GM19025 (cell line): ENCODE measurements around the gene USP5.
A peak's percentile ranks its signal among the peaks of the same experiment; 100 is the strongest.

Experiments used
- ATAC-seq: cut with Tn5 transposase; IDR thresholded peaks from one replicate; pipeline ENCODE4 v1.9.1; 2021; ENCODE audit warnings: mild to moderate bottlenecking, low read depth, moderate library complexity; ENCODE audit not compliant: unreplicated experiment

USP5 gene, protein sequence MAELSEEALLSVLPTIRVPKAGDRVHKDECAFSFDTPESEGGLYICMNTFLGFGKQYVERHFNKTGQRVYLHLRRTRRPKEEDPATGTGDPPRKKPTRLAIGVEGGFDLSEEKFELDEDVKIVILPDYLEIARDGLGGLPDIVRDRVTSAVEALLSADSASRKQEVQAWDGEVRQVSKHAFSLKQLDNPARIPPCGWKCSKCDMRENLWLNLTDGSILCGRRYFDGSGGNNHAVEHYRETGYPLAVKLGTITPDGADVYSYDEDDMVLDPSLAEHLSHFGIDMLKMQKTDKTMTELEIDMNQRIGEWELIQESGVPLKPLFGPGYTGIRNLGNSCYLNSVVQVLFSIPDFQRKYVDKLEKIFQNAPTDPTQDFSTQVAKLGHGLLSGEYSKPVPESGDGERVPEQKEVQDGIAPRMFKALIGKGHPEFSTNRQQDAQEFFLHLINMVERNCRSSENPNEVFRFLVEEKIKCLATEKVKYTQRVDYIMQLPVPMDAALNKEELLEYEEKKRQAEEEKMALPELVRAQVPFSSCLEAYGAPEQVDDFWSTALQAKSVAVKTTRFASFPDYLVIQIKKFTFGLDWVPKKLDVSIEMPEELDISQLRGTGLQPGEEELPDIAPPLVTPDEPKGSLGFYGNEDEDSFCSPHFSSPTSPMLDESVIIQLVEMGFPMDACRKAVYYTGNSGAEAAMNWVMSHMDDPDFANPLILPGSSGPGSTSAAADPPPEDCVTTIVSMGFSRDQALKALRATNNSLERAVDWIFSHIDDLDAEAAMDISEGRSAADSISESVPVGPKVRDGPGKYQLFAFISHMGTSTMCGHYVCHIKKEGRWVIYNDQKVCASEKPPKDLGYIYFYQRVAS

DNA sequence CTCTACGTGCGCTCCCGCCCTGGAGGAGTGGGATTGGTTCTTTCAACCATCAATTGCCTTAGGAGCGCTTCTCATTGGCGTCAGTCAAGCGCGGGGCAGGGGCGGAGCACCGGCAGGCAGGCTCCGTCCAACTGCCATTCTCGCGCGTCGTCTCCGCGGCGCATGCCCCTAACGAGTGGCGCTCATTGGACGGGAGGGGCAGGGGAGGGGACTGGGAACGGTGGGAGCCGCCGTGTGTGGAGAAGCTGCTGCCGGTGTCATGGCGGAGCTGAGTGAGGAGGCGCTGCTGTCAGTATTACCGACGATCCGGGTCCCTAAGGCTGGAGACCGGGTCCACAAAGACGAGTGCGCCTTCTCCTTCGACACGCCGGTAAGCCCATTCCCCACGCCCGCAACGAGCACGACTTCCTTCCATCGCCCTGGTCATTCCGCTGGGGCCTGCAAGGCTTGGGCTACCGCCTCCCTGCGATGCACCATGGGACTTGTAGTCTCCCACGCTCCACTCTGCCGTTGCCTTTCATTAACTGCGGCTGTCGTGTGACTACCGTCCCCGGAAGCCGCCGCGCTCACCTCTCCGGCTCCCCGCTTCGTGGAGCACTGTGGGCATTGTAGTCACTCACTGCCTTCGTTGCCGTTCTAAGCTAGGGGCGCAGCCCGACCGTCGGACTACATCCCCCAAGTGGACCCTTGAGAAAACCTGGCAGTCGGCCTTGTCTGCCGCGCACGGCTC is at the start of gene USP5:
TSS of gene USP5 (plus strand) at position 230 of the 730 bp plus-strand sequence. CDS start at position 260, 30 bp downstream.
- peak; percentile 69 for ATAC-seq

DNA sequence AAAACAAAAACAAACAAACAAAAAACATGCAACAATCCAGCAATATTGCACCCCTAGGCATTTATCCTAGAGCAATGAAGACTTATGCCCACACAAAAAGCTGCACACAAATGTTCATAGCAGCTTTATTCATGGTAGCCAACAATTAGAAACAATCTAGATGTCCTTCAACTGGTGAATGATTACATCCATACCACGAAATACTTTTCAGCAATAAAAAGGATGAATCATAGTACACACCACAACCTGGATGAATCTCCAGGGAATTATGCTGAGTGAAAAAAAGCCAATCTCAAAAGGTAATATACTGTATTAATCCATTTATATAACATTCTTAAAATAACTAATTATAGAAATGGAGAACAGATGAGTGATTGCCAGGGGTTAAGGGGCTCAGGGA is 44.8 kb upstream of the USP5 start:
- no peak for ATAC-seq

DNA sequence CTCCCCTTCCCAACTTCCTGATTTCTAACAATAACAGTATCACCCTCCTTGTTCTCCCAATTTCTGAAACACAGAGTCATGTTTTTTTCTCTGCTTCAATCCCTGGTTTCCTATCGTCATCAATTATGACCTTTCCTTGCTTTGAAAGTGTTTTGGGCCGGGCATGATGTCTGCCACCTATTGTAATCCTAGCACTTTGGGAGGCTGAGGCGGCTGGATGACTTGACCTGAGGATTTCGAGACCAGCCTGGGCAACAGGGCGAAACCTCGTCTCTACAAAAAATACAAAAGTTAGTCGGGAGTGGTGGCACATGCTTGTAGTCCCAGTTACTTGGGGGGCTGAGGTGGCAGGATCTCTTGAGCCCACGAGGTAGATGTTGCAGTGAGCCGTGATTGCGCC is 42.9 kb upstream of the USP5 start:
- ATAC-seq: no peak

DNA sequence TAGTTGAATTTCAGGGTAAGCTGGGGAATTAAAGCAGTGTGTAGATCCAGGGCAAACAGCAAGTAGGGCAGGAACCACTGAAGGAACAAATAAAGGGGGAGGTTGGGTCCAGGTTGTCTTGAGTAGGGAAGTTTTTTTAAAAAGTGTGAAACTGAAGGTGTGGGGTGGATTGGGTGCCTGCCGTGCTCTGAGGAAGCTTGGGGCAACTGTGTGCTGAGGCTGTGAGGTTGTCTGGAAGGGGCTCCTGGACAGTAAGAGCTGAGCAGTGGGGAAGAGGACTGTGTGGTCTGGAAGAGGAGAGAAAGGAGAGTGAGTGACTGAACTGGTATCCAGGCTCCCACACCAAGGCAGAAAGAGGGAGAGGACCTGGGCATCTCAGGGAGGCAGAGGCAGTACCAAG is 41.2 kb upstream of the USP5 start:
- no peak for ATAC-seq

DNA sequence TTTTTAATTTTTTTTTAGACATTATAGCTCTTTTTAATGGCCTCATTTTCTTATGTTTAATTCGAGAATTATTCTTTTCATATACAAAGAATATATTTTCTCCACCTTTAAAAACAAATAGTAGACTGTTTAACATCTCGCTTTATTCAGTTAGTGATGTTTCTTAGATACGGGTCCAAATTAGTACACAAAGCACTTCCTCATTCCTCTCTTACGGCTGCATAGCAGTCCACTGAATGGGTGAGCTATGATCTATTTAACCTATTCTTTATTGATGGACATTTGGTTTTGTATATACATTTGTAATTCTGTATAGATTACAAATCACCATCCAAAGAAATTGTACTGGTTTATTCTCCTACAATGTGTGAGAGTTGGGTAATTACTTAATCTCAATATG is 38.6 kb upstream of the USP5 start:
- no peak for ATAC-seq

DNA sequence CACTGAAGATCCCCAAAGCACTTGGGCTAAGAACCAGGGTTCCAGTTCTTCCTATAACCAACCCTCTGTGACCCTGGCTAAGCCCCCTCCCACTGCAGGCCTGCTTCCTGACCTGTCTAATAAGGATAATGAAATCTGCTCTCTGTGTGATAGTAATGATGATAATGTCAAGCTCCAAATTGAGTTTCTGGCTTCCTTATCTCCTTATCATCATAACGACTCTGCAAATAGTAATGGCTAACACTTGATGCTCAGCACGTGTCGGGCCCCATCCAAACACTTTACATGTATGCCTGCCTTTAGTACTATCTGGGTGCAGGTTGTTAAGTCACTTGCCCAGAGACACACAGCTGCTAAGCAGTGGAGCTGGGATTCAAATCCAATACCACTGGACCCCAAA is 35.4 kb upstream of the USP5 start:
- ATAC-seq: no peak

DNA sequence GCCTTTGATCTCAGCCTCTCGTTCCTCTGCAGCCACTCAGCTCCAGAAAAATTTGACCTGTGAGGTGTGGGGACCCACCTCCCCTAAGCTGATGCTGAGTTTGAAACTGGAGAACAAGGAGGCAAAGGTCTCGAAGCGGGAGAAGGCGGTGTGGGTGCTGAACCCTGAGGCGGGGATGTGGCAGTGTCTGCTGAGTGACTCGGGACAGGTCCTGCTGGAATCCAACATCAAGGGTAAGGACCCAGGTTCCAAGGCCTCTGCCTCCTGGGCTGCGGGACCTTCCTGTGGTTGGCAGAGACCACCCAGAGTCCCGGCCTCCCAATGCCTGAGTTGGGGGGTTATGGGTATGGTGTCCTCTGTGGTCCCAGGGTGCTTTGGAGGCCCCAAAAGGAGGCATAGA is 34.9 kb upstream of the USP5 start:
- ATAC-seq: no peak

DNA sequence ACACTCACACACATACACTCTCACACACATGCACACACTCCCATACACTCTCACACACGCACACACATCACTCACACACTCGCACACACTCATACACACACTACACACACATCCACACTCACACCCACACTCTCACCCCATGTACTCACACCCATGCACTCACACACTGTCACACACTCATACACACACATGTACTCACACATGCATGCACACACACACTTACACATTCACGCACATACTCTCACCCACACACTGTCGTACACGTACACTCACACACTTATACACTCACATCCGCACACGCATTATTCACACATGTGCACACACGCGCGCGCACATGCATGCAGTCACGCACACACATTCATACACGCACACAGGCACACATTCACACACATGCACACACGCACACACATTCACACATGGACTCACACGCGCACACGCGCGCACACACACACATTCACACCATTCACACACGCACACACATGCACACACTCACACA is 34.2 kb upstream of the USP5 start:
- ATAC-seq: no peak

DNA sequence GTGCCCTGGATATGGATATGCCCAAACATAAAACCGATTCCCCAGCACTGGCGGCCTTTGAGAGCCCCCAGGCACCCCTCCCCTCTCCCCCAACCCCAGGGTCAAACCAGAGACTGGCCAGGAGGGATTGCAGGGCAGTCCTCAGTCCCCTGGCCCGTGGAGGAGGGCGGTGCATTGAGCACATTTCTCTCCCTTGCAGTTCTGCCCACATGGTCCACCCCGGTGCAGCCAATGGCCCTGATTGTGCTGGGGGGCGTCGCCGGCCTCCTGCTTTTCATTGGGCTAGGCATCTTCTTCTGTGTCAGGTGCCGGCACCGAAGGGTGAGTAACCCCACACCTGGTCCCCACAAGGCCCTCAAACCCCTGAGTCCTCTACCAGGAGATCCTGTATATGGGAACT is 33.7 kb upstream of the USP5 start:
- no peak for ATAC-seq

DNA sequence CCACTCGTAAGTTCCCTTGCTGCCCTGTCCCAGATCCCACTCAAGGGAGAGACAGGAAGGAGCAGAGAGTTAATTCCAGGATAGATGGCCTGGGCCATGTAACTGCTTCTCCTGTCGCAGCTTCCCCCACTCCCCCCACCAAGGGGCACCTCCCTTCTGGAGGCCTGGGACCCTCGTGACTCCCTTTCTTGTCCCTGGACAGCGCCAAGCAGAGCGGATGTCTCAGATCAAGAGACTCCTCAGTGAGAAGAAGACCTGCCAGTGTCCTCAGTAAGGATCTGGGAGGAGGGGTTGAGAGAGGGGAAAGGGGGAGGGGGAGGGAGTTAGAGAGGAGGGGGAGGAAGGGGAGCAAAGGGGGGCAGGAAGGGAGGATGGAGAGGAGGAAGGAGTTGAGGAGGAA is 33.3 kb upstream of the USP5 start:
- ATAC-seq: no peak

DNA sequence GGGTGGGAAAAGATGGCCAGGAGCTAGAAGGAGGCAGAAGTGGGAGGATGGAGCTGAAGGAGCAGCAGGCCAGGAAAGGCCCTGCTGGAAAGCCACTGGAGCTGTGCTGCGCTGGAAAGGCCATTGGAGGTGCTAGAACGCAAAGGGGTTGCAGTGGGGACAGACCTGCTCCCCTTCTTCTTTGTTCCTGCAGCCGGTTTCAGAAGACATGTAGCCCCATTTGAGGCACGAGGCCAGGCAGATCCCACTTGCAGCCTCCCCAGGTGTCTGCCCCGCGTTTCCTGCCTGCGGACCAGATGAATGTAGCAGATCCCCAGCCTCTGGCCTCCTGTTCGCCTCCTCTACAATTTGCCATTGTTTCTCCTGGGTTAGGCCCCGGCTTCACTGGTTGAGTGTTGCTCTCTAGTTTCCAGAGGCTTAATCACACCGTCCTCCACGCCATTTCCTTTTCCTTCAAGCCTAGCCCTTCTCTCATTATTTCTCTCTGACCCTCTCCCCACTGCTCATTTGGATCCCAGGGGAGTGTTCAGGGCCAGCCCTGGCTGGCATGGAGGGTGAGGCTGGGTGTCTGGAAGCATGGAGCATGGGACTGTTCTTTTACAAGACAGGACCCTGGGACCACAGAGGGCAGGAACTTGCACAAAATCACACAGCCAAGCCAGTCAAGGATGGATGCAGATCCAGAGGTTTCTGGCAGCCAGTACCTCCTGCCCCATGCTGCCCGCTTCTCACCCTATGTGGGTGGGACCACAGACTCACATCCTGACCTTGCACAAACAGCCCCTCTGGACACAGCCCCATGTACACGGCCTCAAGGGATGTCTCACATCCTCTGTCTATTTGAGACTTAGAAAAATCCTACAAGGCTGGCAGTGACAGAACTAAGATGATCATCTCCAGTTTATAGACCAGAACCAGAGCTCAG is 32.6 kb upstream of the USP5 start:
- no peak for ATAC-seq

DNA sequence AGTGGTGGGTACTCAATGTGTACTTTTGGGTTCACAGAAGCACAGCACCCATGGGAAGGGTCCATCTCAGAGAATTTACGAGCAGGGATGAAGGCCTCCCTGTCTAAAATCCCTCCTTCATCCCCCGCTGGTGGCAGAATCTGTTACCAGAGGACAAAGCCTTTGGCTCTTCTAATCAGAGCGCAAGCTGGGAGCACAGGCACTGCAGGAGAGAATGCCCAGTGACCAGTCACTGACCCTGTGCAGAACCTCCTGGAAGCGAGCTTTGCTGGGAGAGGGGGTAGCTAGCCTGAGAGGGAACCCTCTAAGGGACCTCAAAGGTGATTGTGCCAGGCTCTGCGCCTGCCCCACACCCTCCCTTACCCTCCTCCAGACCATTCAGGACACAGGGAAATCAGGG is 31.8 kb upstream of the USP5 start:
- no peak for ATAC-seq

DNA sequence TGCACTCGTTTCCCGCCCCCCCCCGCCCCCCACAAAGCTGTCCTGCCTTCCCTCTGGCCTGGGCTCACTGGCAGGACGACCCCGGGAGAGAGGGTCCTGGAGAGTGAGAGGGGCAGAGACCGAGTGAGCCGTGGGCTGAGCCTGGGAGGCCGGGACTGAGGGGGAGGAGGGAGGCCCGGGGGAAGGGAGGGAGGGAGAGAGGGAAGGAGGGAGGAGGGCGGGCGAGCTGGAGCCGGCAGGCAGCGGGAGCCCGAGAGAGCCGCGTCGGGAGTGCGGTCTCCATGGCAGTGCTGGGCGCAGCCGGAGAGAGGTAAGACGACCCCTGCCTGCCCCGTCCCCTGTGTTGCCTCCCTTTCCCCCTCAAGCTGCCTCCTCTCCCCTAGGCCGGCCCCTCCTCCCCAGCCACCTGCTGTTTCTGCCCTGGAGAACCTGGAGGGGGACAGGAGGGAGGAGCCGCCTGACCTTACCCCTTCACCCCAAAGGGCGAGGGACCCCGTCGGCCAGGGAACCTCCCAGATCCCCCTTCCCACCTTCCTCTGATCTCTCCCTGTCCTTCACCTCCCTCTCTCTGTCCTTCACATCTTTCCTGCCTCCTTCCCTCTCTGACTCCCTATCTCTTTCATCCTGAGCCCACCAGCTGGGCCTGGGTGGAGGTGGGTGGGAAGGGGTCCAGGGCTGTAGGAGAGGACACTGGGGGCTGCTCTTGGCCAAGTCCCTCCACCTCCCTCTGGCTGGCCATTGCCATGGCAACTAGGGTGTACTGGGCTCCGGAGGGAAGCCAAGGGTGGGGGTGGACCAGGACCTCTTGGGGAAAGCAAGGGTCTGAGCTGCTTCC is 30.1 kb upstream of the USP5 start, which contains the start of gene GPR162:
TSS of gene GPR162 (plus strand) at position 231 of the 835 bp plus-strand sequence. CDS start 2,078 bp downstream, outside the sequence.
- no peak for ATAC-seq

DNA sequence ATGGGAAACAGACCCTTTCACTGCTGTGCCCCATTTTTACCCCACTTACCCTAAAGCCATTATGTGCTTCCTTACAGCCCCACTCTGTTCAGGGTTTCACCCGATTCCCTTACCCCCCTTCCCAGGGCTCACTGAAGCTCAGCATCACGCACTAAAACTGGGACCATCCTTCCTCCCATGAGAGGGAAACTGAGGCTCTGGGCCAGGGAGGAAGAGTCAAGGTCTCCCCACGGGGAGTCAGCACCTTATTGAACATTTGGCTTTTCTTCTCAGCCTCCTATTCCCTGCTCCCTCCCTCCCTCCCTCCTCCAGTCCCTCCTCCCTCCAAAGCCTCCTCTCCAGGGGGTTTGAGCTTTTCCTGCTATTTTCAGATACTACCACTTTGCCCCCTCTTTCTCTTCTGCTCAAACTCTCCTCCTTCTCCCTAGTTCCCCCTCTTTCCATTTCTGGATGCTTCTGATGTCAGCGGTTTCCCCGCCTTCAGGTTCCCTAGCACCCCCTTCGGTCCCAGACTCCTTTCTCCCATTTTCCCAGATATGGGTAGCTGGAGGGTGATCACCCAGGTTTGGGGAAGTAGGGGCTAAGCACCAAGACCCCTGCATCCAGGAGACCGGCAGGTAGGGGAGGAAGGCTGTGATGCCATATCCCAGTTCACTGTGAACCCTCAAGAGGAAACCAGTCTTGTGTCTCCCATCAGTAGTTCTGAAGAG is 29.4 kb upstream of the USP5 start:
- no peak for ATAC-seq

DNA sequence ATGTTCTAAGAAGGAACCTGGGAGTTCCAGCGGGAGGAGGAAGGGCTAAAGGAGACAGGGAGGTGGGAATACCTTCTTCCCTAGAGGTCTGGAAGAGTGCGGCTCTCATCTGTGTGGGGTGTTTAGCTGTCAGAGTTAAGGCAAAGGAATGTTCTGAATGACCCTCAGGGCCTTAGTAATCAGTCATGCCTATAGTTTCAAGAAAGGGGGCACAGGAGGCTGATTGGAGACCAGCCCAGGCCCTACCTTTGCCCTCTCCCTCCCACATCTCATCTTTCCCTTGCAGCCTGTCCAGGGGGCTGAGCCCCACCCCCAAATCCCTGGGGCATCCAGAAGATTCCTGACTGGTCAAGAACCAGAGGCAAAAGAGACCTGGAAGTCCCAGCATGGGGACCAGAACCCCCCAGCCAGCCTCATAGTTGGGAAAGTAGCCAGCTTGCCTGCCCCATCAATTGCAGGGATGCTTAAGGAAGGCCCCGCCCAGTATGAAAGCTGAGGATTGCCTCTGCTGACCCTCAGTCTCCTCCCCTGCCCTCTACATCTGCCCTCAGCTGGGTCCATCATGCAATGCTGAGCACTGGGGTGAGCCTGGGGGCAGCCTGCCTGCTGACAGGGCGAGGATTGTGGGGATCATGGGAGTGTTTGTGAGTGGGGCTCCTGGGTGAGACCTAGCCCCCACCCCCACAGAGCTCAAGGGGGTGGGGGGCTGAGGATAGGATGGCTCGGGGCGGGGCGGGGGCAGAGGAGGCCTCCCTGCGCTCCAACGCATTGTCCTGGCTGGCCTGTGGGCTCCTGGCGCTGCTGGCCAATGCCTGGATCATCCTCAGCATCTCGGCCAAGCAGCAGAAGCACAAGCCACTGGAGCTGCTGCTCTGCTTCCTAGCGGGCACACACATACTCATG is 28.5 kb upstream of the USP5 start:
- ATAC-seq: no peak

DNA sequence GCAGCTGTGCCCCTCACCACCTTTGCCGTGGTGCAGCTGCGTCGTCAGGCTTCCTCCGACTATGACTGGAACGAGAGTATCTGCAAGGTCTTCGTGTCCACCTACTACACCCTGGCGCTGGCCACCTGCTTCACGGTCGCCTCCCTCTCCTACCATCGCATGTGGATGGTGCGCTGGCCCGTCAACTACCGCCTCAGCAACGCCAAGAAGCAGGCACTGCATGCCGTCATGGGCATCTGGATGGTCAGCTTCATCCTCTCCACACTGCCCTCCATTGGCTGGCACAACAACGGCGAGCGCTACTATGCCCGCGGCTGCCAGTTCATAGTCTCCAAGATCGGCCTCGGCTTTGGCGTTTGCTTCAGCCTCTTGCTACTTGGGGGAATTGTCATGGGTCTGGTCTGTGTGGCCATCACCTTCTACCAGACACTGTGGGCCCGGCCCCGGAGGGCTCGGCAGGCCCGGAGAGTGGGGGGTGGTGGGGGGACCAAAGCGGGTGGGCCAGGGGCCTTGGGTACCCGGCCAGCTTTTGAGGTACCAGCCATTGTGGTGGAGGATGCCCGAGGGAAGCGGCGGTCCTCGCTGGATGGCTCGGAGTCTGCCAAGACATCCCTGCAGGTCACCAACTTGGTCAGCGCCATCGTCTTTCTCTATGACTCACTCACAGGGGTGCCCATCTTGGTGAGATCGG is 27.7 kb upstream of the USP5 start:
- no peak for ATAC-seq
